HEK293 (cell line): ENCODE measurements around the gene CLCN3.

Experiments
- CTCF ChIA-PET: fragments of 350-600 bp; formaldehyde crosslinking; extraction: SDS; loops from one replicate; lab custom pipeline; 2021; ENCODE audit warnings: antibody characterized with exemption; lab: Yijun Ruan, JAX
- POLR2A ChIA-PET: fragments of 300-600 bp; formaldehyde crosslinking; extraction: SDS; loops from one replicate; lab custom pipeline; 2020; ENCODE audit warnings: antibody characterized with exemption, inconsistent platforms; lab: Yijun Ruan, JAX
- H3K27ac ChIP-seq: fragments of 200-500 bp; sonication (Bioruptor generic); 2 replicates; pipeline ENCODE4 v1.5.1; 2014; ENCODE audit warnings: low read depth, low read length, control low read depth, inconsistent platforms; ENCODE audit errors: extremely low read depth
- H3K36me3 ChIP-seq, 2 experiments: fragments of 200-500 bp in 1 of 2; sonication (Bioruptor generic) in 1 of 2; 1 replicate in 1 of 2; 2 replicates in 1 of 2; pipeline ENCODE4 v1.5.1; 2014 to 2017; ENCODE audit warnings: inconsistent platforms in 2 of 2, low read length in 2 of 2; ENCODE audit not compliant: control insufficient read depth in 2 of 2, insufficient read depth in 1 of 2
- H3K4me1 ChIP-seq: fragments of 200-500 bp; sonication (Bioruptor generic); 2 replicates; pipeline ENCODE4 v1.5.1; 2014; ENCODE audit warnings: mild to moderate bottlenecking, low read length, inconsistent platforms; ENCODE audit not compliant: control insufficient read depth, insufficient read depth
- H3K4me3 ChIP-seq: 2 replicates; pipeline ENCODE4 v1.5.1; 2011; ENCODE audit warnings: low read depth, mild to moderate bottlenecking, control low read depth, low read length, moderate library complexity
- H3K9me3 ChIP-seq: fragments of 200-500 bp; sonication (Bioruptor generic); 2 replicates; pipeline ENCODE4 v1.5.1; 2014; ENCODE audit warnings: low read depth, low read length, inconsistent platforms; ENCODE audit not compliant: control insufficient read depth, insufficient read depth
- KLF1 ChIP-seq: fragments of 450-650 bp; formaldehyde crosslinking; IDR thresholded peaks from 2 replicates; pipeline ENCODE4 v1.5.1; 2016; ENCODE audit warnings: missing biosample characterization, missing genetic modification characterization
- KLF16 ChIP-seq: fragments of 450-650 bp; formaldehyde crosslinking; IDR thresholded peaks from 2 replicates; pipeline ENCODE4 v1.5.1; 2017; ENCODE audit warnings: missing biosample characterization, missing genetic modification characterization
- MEIS1 ChIP-seq: sonication (generic); formaldehyde crosslinking; IDR thresholded peaks from 2 replicates; pipeline ENCODE4 v1.8.1; 2022; ENCODE audit warnings: missing genetic modification reagents, mild to moderate bottlenecking, borderline replicate concordance
- SCRT1 ChIP-seq: fragments of 450-650 bp; formaldehyde crosslinking; IDR thresholded peaks from 2 replicates; pipeline ENCODE4 v1.5.1; 2016; ENCODE audit warnings: missing biosample characterization, missing genetic modification characterization, borderline replicate concordance
- ZNF112 ChIP-seq: fragments of 450-650 bp; formaldehyde crosslinking; IDR thresholded peaks from 2 replicates; pipeline ENCODE4 v1.5.0; 2017; ENCODE audit warnings: missing biosample characterization, missing genetic modification characterization
- ZNF292 ChIP-seq: fragments of 450-650 bp; formaldehyde crosslinking; IDR thresholded peaks from 2 replicates; pipeline ENCODE4 v1.5.1; 2016; ENCODE audit warnings: low read depth, missing biosample characterization, missing genetic modification characterization, borderline replicate concordance
- ZNF37A ChIP-seq: fragments of 450-650 bp; IDR thresholded peaks from 2 replicates; pipeline ENCODE4 v1.5.1; 2018; ENCODE audit warnings: missing biosample characterization, missing genetic modification characterization
- ZNF404 ChIP-seq: fragments of 450-650 bp; formaldehyde crosslinking; IDR thresholded peaks from 2 replicates; pipeline ENCODE4 v1.5.1; 2017; ENCODE audit warnings: missing biosample characterization, missing genetic modification characterization
- ZNF416 ChIP-seq: fragments of 450-650 bp; formaldehyde crosslinking; IDR thresholded peaks from 2 replicates; pipeline ENCODE4 v1.5.1; 2016; ENCODE audit warnings: missing biosample characterization, missing genetic modification characterization
- ZNF426 ChIP-seq: fragments of 450-650 bp; formaldehyde crosslinking; IDR thresholded peaks from 2 replicates; pipeline ENCODE4 v1.5.1; 2017; ENCODE audit warnings: missing biosample characterization, missing genetic modification characterization, mild to moderate bottlenecking, inconsistent platforms, moderate library complexity
- ZNF488 ChIP-seq: fragments of 450-650 bp; formaldehyde crosslinking; IDR thresholded peaks from 2 replicates; pipeline ENCODE4 v1.5.1; 2016; ENCODE audit warnings: missing biosample characterization, missing genetic modification characterization
- ZNF510 ChIP-seq: fragments of 450-650 bp; formaldehyde crosslinking; IDR thresholded peaks from 2 replicates; pipeline ENCODE4 v1.5.1; 2018; ENCODE audit warnings: mild to moderate bottlenecking, missing genetic modification characterization, missing biosample characterization; ENCODE audit not compliant: insufficient replicate concordance
- ZNF521 ChIP-seq: fragments of 450-650 bp; formaldehyde crosslinking; IDR thresholded peaks from 2 replicates; pipeline ENCODE4 v1.5.1; 2017; ENCODE audit warnings: missing biosample characterization, mild to moderate bottlenecking, missing genetic modification characterization
- ZNF544 ChIP-seq: fragments of 450-650 bp; formaldehyde crosslinking; IDR thresholded peaks from 2 replicates; pipeline ENCODE4 v1.5.0; 2017; ENCODE audit warnings: missing biosample characterization, missing genetic modification characterization
- ZNF548 ChIP-seq: fragments of 450-650 bp; formaldehyde crosslinking; IDR thresholded peaks from 2 replicates; pipeline ENCODE4 v1.5.1; 2016; ENCODE audit warnings: missing biosample characterization, missing genetic modification characterization
- ZNF596 ChIP-seq: fragments of 450-650 bp; IDR thresholded peaks from 2 replicates; pipeline ENCODE4 v1.5.0; 2018; ENCODE audit warnings: missing biosample characterization, mild to moderate bottlenecking, missing genetic modification characterization, moderate library complexity
- ZNF654 ChIP-seq: fragments of 450-650 bp; formaldehyde crosslinking; IDR thresholded peaks from 2 replicates; pipeline ENCODE4 v1.5.1; 2016; ENCODE audit warnings: low read depth, missing biosample characterization, missing genetic modification characterization
- ZNF776 ChIP-seq: fragments of 450-650 bp; formaldehyde crosslinking; IDR thresholded peaks from 2 replicates; pipeline ENCODE4 v1.5.0; 2017; ENCODE audit warnings: missing biosample characterization, missing genetic modification characterization, borderline replicate concordance
- TF ChIP-seq, protein P1 (sequence below): IDR thresholded peaks from 2 replicates; pipeline ENCODE4 v1.6.1; 2011; ENCODE audit warnings: mild to moderate bottlenecking, low read depth, low read length, borderline replicate concordance
- TF ChIP-seq, protein P2 (sequence below): fragments of 450-650 bp; formaldehyde crosslinking; IDR thresholded peaks from 2 replicates; pipeline ENCODE4 v1.5.1; 2016; ENCODE audit warnings: missing biosample characterization, missing genetic modification characterization
- TF ChIP-seq, protein P3 (sequence below): fragments of 450-650 bp; formaldehyde crosslinking; IDR thresholded peaks from 2 replicates; pipeline ENCODE4 v1.5.1; 2016; ENCODE audit warnings: missing biosample characterization, missing genetic modification characterization

CLCN3 gene

GRCh38 chr4:169744601-169745000 lies 124.2 kb downstream of the CLCN3 start (continued):
- no peak for TF ChIP-seq ZNF548 (tag by site-specific recombination)

DNA sequence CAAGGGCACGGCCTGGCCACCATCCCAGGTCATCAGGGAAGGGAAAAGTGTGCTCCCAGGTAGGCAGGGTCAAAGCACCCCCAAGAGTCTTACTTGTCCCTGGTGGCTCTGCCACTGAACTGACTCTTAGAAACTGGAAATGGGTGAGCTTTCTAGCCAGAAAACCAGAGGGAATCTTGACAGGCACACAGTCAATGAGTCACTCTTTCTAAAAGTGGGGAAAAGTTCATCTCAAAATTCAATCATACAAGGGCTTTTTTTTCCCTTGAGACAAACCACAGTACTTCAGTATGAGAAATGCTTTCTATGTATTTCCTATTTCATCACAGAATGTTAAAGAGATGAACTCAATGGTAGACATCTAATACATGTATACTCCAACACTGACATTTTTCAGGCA lies 124.9 kb downstream of the CLCN3 start:
- Histone ChIP-seq H3K9me3 (no peaks in the 10 kb centered on the region), H3K4me1 (no peaks in the 10 kb centered on the region), H3K36me3 (peaks cover 5 to 47% of the 10 kb centered on the region in 2 experiments; a peak in 2 of 3 replicates), H3K27ac (no peak overlapping the region), H3K4me3 (no peak overlapping the region)
- POLR2A ChIA-PET = no interaction called here
- CTCF ChIA-PET = no interaction called here
- TF ChIP-seq ZNF292 (tag by site-specific recombination) = no peak
- TF ChIP-seq ZNF596 (tag by site-specific recombination) = no peak
- TF ChIP-seq ZNF416 (tag by site-specific recombination) = no peak
- TF ChIP-seq ZNF488 (tag by site-specific recombination) = no peak
- TF ChIP-seq KLF1 (tag by site-specific recombination) = no peak
- TF ChIP-seq, protein P1, sequence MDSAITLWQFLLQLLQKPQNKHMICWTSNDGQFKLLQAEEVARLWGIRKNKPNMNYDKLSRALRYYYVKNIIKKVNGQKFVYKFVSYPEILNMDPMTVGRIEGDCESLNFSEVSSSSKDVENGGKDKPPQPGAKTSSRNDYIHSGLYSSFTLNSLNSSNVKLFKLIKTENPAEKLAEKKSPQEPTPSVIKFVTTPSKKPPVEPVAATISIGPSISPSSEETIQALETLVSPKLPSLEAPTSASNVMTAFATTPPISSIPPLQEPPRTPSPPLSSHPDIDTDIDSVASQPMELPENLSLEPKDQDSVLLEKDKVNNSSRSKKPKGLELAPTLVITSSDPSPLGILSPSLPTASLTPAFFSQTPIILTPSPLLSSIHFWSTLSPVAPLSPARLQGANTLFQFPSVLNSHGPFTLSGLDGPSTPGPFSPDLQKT = no peak
- no peak for TF ChIP-seq ZNF544 (tag by site-specific recombination)
- TF ChIP-seq ZNF404 (tag by site-specific recombination) = no peak
- no peak for TF ChIP-seq ZNF426
- no peak for TF ChIP-seq MEIS1
- no peak for TF ChIP-seq ZNF776
- no peak for TF ChIP-seq ZNF510 (tag by site-specific recombination)
- TF ChIP-seq ZNF112 (tag by site-specific recombination) = no peak
- TF ChIP-seq KLF16 (tag by site-specific recombination) = no peak
- TF ChIP-seq ZNF521 (tag by site-specific recombination) = no peak
- no peak for TF ChIP-seq SCRT1 (tag by site-specific recombination)
- no peak for TF ChIP-seq ZNF654 (tag by site-specific recombination)
- TF ChIP-seq, protein P2, sequence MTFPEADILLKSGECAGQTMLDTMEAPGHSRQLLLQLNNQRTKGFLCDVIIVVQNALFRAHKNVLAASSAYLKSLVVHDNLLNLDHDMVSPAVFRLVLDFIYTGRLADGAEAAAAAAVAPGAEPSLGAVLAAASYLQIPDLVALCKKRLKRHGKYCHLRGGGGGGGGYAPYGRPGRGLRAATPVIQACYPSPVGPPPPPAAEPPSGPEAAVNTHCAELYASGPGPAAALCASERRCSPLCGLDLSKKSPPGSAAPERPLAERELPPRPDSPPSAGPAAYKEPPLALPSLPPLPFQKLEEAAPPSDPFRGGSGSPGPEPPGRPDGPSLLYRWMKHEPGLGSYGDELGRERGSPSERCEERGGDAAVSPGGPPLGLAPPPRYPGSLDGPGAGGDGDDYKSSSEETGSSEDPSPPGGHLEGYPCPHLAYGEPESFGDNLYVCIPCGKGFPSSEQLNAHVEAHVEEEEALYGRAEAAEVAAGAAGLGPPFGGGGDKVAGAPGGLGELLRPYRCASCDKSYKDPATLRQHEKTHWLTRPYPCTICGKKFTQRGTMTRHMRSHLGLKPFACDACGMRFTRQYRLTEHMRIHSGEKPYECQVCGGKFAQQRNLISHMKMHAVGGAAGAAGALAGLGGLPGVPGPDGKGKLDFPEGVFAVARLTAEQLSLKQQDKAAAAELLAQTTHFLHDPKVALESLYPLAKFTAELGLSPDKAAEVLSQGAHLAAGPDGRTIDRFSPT (tag by site-specific recombination) = no peak
- TF ChIP-seq ZNF37A (tag by site-specific recombination) = no peak
- TF ChIP-seq, protein P3, sequence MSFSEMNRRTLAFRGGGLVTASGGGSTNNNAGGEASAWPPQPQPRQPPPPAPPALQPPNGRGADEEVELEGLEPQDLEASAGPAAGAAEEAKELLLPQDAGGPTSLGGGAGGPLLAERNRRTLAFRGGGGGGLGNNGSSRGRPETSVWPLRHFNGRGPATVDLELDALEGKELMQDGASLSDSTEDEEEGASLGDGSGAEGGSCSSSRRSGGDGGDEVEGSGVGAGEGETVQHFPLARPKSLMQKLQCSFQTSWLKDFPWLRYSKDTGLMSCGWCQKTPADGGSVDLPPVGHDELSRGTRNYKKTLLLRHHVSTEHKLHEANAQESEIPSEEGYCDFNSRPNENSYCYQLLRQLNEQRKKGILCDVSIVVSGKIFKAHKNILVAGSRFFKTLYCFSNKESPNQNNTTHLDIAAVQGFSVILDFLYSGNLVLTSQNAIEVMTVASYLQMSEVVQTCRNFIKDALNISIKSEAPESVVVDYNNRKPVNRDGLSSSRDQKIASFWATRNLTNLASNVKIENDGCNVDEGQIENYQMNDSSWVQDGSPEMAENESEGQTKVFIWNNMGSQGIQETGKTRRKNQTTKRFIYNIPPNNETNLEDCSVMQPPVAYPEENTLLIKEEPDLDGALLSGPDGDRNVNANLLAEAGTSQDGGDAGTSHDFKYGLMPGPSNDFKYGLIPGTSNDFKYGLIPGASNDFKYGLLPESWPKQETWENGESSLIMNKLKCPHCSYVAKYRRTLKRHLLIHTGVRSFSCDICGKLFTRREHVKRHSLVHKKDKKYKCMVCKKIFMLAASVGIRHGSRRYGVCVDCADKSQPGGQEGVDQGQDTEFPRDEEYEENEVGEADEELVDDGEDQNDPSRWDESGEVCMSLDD (tag by site-specific recombination) = no peak
